ENCODE measurements around the gene MATR3. TPM values are rescaled to one million over a fixed set of nuclear protein-coding genes. Genes with fewer than 3 reads are reported as not detected.
A peak's percentile ranks its signal among the peaks of the same experiment; 100 is the strongest.

The MATR3 gene
- total RNA-seq, 2 experiments from 2014 or later: 376 to 401 TPM

DNA sequence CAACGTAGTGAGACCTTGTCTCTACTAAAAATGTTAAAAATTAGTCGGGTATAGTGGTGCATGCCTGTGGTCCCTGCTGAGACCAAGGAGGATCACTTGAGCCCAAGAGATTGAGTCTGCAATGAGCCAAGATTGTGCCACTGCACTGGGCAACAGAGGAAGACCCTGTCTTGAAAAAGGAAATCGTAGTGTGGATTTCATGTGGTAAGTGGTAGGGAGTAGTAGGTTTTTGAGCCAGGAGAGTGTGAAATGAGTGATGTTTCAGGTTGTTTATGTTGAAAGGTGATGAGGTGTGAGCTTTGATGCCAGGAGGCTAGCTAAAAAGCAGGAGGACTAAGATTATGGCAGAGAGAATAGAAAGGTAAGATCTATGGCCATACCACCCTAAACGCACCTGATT is 5.9 kb downstream of the MATR3 start:
- peak in 3 of 14 experiments; percentile 20 to 34 (median 21) for DNase-seq
- ATAC-seq (ENCODE audit: poor library complexity): peak; percentile 18
- H3K36me3 Mint-ChIP-seq (ENCODE audit: low read depth): peaks cover 40% of the 10 kb centered on the region
- H3K27me3 ChIP-seq (ENCODE audit: control insufficient read depth in 1 of 2, insufficient read depth in 2 of 2, low read length in 2 of 2): no peaks in the 10 kb centered on the region
- no peak overlapping the region for H3K4me3 ChIP-seq (ENCODE audit: low read length)
- H3K27ac Mint-ChIP-seq: peak overlapping the region; percentile 45
- no peaks in the 10 kb centered on the region for H3K9me3 ChIP-seq (ENCODE audit: control insufficient read depth in 1 of 2, insufficient read depth in 1 of 2, low read length in 2 of 2)
- no peak overlapping the region for H3K27ac ChIP-seq (ENCODE audit: low read depth in 1 of 2, low read length in 2 of 2)
- no peak for TF ChIP-seq CTCF (IDR thresholded peaks at IDR 0.05)
- H3K36me3 ChIP-seq (ENCODE audit: insufficient read depth, low read length): no peaks in the 10 kb centered on the region
- no peaks in the 10 kb centered on the region for H3K27me3 Mint-ChIP-seq
- intact Hi-C loops (cut with DNase I, micrococcal nuclease): loop anchor here in 1 of 2 experiments (10.0 kb wide), 1 partner anchor 545 kb away; no protein-coding TSS in a partner anchor
- peaks cover 61% of the 10 kb centered on the region for H3K4me1 ChIP-seq (ENCODE audit: insufficient read depth, low read length)
- no peaks in the 10 kb centered on the region for H3K9me3 Mint-ChIP-seq
- ChIA-PET POLR2A (interaction anchor here (0.8 to 8.7 kb wide), 5 partner anchors 10 to 261 kb away, joined by 3 to 50 read pairs (median 3); partner anchors contain the start of gene PAIP2), CTCF (interaction anchor here (1.5 kb wide), 1 partner anchor 42 kb away, joined by 3 read pairs; the partner anchor contains the start of gene PAIP2)
- H3K4me3 Mint-ChIP-seq: peak overlapping the region; percentile 76
- H3K4me1 Mint-ChIP-seq (ENCODE audit: low read depth): peaks cover 98% of the 10 kb centered on the region

DNA sequence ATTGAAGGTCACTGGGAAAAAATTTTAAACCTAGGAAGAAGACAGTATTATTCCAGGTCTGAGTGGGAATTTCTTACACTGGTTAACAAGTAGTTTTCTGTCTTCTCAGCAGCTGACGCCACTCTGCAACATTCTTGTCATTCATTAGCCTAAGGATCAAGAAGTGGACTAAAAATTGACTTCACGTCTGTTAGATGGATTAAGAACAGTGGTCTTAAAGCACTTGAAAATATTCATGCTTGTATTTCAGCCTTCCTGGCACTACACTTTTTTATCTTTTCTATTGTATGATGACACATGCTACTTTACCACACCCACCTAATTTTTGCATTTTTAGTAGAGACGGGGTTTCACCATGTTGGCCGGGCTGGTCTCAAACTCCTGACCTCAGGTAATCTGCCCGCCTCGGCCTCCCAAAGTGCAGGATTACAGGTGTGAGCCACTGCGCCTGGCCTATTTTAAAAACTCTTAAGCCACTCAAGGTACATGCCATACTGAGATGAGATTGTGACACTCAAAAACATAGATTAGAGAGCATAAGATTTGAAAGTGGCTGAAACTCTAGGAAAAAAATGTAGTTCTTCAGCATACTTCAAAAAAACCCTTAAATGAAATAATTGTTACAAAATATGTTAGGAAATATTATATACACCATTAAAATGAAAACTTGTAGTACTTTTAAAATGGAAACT is 8.4 kb downstream of the MATR3 start:
- Mint-ChIP-seq H3K36me3 (ENCODE audit: low read depth) (peaks cover 26% of the 10 kb centered on the region), H3K27me3 (no peaks in the 10 kb centered on the region), H3K27ac (peak overlapping the region; percentile 71), H3K4me1 (ENCODE audit: low read depth) (peaks cover 97% of the 10 kb centered on the region), H3K9me3 (no peaks in the 10 kb centered on the region), H3K4me3 (peak overlapping the region; percentile 56)
- DNase-seq (no peak), ATAC-seq (ENCODE audit: poor library complexity) (no peak)
- CTCF ChIA-PET: interaction anchor here (0.9 to 1.0 kb wide), 2 partner anchors 40 to 216 kb away, joined by 3 read pairs; partner anchors contain the start of gene PAIP2
- intact Hi-C loops (cut with DNase I, micrococcal nuclease): no loop called here
- H3K4me1 ChIP-seq (ENCODE audit: insufficient read depth, low read length): peaks cover 52% of the 10 kb centered on the region
- no peak overlapping the region for H3K4me3 ChIP-seq (ENCODE audit: low read length)
- POLR2A ChIA-PET: interaction anchor here (6.0 to 8.7 kb wide), 2 partner anchors 7 to 39 kb away, joined by 50 to 79 read pairs; partner anchors contain the start of genes MATR3 and PAIP2
- no peak overlapping the region for H3K27ac ChIP-seq (ENCODE audit: low read depth in 1 of 2, low read length in 2 of 2)
- no peaks in the 10 kb centered on the region for H3K36me3 ChIP-seq (ENCODE audit: insufficient read depth, low read length)
- TF ChIP-seq CTCF (IDR thresholded peaks at IDR 0.05): no peak
- H3K27me3 ChIP-seq (ENCODE audit: control insufficient read depth in 1 of 2, insufficient read depth in 2 of 2, low read length in 2 of 2): no peaks in the 10 kb centered on the region
- no peaks in the 10 kb centered on the region for H3K9me3 ChIP-seq (ENCODE audit: control insufficient read depth in 1 of 2, insufficient read depth in 1 of 2, low read length in 2 of 2)

- intact Hi-C loops (cut with DNase I, micrococcal nuclease): no loop called here
- no peak overlapping the region for H3K4me3 ChIP-seq (ENCODE audit: low read length)
- CTCF ChIA-PET: interaction anchor here (0.6 to 1.7 kb wide), 4 partner anchors 9 to 806 kb away, joined by 3 to 8 read pairs (median 4); no protein-coding TSS in a partner anchor
Observed at GRCh38 chr5:139304391-139305324, 11.1 kb downstream of the MATR3 start.

More at GRCh38 chr5:139304391-139305324, 11.1 kb downstream of the MATR3 start:
- TF ChIP-seq CTCF (IDR thresholded peaks at IDR 0.05): no peak
- no peak overlapping the region for H3K27ac Mint-ChIP-seq
- POLR2A ChIA-PET: interaction anchor here (0.5 to 8.7 kb wide), 6 partner anchors 10 to 336 kb away, joined by 3 to 79 read pairs (median 6); partner anchors contain the start of genes MATR3 and PAIP2
- peaks cover 48% of the 10 kb centered on the region for H3K4me1 ChIP-seq (ENCODE audit: insufficient read depth, low read length)
- no peak for ATAC-seq (ENCODE audit: poor library complexity)
- peaks cover 36% of the 10 kb centered on the region for H3K36me3 Mint-ChIP-seq (ENCODE audit: low read depth)
- H3K36me3 ChIP-seq (ENCODE audit: insufficient read depth, low read length): peaks cover 6% of the 10 kb centered on the region
- peak overlapping the region; percentile 52 for H3K4me3 Mint-ChIP-seq
- H3K27me3 ChIP-seq (ENCODE audit: control insufficient read depth in 1 of 2, insufficient read depth in 2 of 2, low read length in 2 of 2): no peaks in the 10 kb centered on the region
- no peak for DNase-seq
- H3K27me3 Mint-ChIP-seq: no peaks in the 10 kb centered on the region
- H3K9me3 ChIP-seq (ENCODE audit: control insufficient read depth in 1 of 2, insufficient read depth in 1 of 2, low read length in 2 of 2): no peaks in the 10 kb centered on the region
- H3K9me3 Mint-ChIP-seq: no peaks in the 10 kb centered on the region
- no peak overlapping the region for H3K27ac ChIP-seq (ENCODE audit: low read depth in 1 of 2, low read length in 2 of 2)
- peaks cover 94% of the 10 kb centered on the region for H3K4me1 Mint-ChIP-seq (ENCODE audit: low read depth)
